Fibroblast of lung (primary cell): ENCODE data around the gene TRAPPC12. TPM values are rescaled to one million over a fixed set of nuclear protein-coding genes. Genes with fewer than 3 reads are reported as not detected.

Experiments used
- DNase-seq, 2 donors: peaks; one replicate each; pipeline versions ENCODE4 v3.0.0 to v3.0.0-alpha.2; 2010; ENCODE audit warnings: low read depth in 2 of 2
- H2AFZ ChIP-seq: 2 replicates; pipeline ENCODE4 v1.5.1; 2012; ENCODE audit warnings: low read length, control low read depth, inconsistent platforms
- H3K27ac ChIP-seq: 2 replicates; pipeline ENCODE4 v1.5.1; 2011; ENCODE audit warnings: low read length, control low read depth; ENCODE audit not compliant: insufficient read depth
- H3K27me3 ChIP-seq: 2 replicates; pipeline ENCODE4 v1.5.1; 2011; ENCODE audit warnings: mild to moderate bottlenecking, low read length; ENCODE audit not compliant: control insufficient read depth, insufficient read depth
- H3K36me3 ChIP-seq: 2 replicates; pipeline ENCODE4 v1.5.1; 2011; ENCODE audit warnings: low read length; ENCODE audit not compliant: control insufficient read depth, insufficient read depth
- H3K4me1 ChIP-seq: 2 replicates; pipeline ENCODE4 v1.5.1; 2011; ENCODE audit warnings: low read length; ENCODE audit not compliant: control insufficient read depth, insufficient read depth; ENCODE audit errors: extremely low read depth
- H3K4me2 ChIP-seq: 2 replicates; pipeline ENCODE4 v1.5.1; 2011; ENCODE audit warnings: low read length, control low read depth; ENCODE audit not compliant: insufficient read depth; ENCODE audit errors: extremely low read depth
- H3K4me3 ChIP-seq, 4 experiments: fragments of 200-600 bp in 1 of 4; sonication (generic) in 1 of 4; replicated peaks in 1 of 4; 2 replicates each; pipeline ENCODE4 v1.5.1; 2011 to 2016; ENCODE audit warnings: low read length in 4 of 4, low read depth in 3 of 4, mild to moderate bottlenecking in 3 of 4, control low read depth in 2 of 4, inconsistent platforms in 1 of 4, mixed read lengths in 1 of 4; ENCODE audit not compliant: insufficient read depth in 1 of 4; ENCODE audit errors: control extremely low read depth in 1 of 4
- H3K79me2 ChIP-seq: 2 replicates; pipeline ENCODE4 v1.5.1; 2012; ENCODE audit warnings: mild to moderate bottlenecking, low read length, inconsistent platforms; ENCODE audit not compliant: control insufficient read depth, insufficient read depth
- H3K9ac ChIP-seq: 2 replicates; pipeline ENCODE4 v1.5.1; 2011; ENCODE audit warnings: mild to moderate bottlenecking, low read length, control low read depth; ENCODE audit not compliant: insufficient read depth
- H3K9me3 ChIP-seq: 2 replicates; pipeline ENCODE4 v1.5.1; 2012; ENCODE audit warnings: low read depth, low read length; ENCODE audit not compliant: control insufficient read depth, insufficient read depth
- H4K20me1 ChIP-seq: 2 replicates; pipeline ENCODE4 v1.5.1; 2011; ENCODE audit warnings: low read length; ENCODE audit not compliant: control insufficient read depth, insufficient read depth; ENCODE audit errors: extremely low read depth
- EZH2 ChIP-seq: IDR thresholded peaks from 2 replicates; pipeline ENCODE4 v1.5.1; 2012; ENCODE audit warnings: low read length, control low read depth, mild to moderate bottlenecking; ENCODE audit errors: missing control alignments
- polyA plus RNA-seq, 2 donors: library from polyadenylated mRNA; depleted of rRNA in 1 of 2; stranded (reverse) in 1 of 2; unstranded in 1 of 2; fragments of >200 nt; gene quantifications; 2 replicates each; pipeline ENCODE4 v1.2.1, GENCODE V29; 2011 to 2012; ENCODE audit warnings: missing spikeins in 1 of 2
- total RNA-seq: library from RNA; depleted of rRNA; stranded (reverse); fragments of >200 nt; gene quantifications from 2 replicates; pipeline ENCODE4 v1.2.1, GENCODE V29; 2014
- TF ChIP-seq, protein P1 (sequence below), 2 donors: IDR thresholded peaks in 1 of 2; conservative IDR thresholded peaks in 1 of 2; 1 replicate in 1 of 2; 2 replicates in 1 of 2; pipeline ENCODE4 v1.5.1; 2011 to 2012; ENCODE audit warnings: low read length in 2 of 2, control low read depth in 1 of 2, inconsistent platforms in 1 of 2, low read depth in 1 of 2, mild to moderate bottlenecking in 1 of 2

Gene TRAPPC12
- total and polyA plus RNA-seq, 2 donors (not counting 1 experiment from before 2014, with no cell fraction given): 33.7 to 53.2 TPM

DNA sequence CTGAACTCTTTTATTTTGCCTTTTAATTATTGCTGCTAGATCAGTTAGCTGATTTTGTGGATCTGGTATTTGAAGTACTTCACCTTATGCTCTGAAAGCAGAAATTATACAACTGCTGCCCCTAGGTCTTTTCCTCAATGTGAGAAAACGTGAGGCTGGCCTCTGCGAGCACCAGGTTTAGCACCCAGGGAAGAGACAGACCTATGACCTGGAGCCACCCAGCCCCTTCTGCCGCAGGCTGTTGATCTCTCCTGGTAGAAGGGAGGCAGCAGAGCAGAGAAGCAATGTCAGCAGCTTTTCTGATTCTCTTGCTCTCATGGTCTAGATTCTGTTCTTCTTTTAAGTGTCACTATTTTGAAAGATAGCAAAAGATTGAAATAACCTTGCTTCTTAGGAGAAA lies 19.9 kb downstream of the TRAPPC12 start:
- H4K20me1 ChIP-seq: no peaks in the 10 kb centered on the region
- no peak overlapping the region for H3K9ac ChIP-seq
- TF ChIP-seq EZH2: no peak
- TF ChIP-seq, protein P1, sequence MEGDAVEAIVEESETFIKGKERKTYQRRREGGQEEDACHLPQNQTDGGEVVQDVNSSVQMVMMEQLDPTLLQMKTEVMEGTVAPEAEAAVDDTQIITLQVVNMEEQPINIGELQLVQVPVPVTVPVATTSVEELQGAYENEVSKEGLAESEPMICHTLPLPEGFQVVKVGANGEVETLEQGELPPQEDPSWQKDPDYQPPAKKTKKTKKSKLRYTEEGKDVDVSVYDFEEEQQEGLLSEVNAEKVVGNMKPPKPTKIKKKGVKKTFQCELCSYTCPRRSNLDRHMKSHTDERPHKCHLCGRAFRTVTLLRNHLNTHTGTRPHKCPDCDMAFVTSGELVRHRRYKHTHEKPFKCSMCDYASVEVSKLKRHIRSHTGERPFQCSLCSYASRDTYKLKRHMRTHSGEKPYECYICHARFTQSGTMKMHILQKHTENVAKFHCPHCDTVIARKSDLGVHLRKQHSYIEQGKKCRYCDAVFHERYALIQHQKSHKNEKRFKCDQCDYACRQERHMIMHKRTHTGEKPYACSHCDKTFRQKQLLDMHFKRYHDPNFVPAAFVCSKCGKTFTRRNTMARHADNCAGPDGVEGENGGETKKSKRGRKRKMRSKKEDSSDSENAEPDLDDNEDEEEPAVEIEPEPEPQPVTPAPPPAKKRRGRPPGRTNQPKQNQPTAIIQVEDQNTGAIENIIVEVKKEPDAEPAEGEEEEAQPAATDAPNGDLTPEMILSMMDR (conservative IDR thresholded peaks at IDR 0.05 in 1 of 2, IDR thresholded peaks at IDR 0.05 in 1 of 2; ENCODE audit: low read depth in 1 of 2, low read length in 2 of 2): no peak
- no peak overlapping the region for H3K4me3 ChIP-seq
- no peaks in the 10 kb centered on the region for H3K9me3 ChIP-seq
- DNase-seq: no peak
- peaks cover 9% of the 10 kb centered on the region for H3K36me3 ChIP-seq
- no peaks in the 10 kb centered on the region for H3K27me3 ChIP-seq
- H3K79me2 ChIP-seq: peaks cover 2% of the 10 kb centered on the region
- H3K4me2 ChIP-seq: no peak overlapping the region
- no peak overlapping the region for H3K27ac ChIP-seq
- no peak overlapping the region for H2AFZ ChIP-seq
- H3K4me1 ChIP-seq: no peaks in the 10 kb centered on the region

DNA sequence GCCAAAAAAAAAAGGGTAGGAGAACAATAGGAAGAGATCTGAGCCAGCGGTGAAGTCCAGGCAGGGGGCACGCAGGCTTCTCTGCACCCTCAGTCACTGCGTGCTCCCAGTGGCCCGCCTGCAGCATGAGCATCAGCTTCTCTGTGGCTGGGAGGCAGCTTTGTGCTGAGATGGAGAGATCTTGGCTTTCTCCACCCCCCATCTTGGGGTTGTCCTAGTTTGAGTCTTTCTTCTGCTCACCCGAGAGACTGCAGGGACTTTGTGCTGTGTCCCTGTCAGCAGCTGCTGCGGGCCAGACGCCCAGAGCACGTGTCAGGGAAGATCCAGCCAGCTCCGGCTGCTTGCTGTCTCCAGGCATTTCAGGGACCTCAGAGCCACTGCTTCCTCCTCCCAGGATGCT lies 20.3 kb downstream of the TRAPPC12 start:
- peaks cover 2% of the 10 kb centered on the region for H3K79me2 ChIP-seq
- H3K4me1 ChIP-seq: no peaks in the 10 kb centered on the region
- H4K20me1 ChIP-seq: no peaks in the 10 kb centered on the region
- H2AFZ ChIP-seq: no peak overlapping the region
- H3K27ac ChIP-seq: no peak overlapping the region
- no peak overlapping the region for H3K9ac ChIP-seq
- H3K36me3 ChIP-seq: peaks cover 9% of the 10 kb centered on the region
- H3K27me3 ChIP-seq: no peaks in the 10 kb centered on the region
- H3K4me3 ChIP-seq: no peak overlapping the region
- no peak for DNase-seq
- no peaks in the 10 kb centered on the region for H3K9me3 ChIP-seq
- H3K4me2 ChIP-seq: no peak overlapping the region
- no peak for TF ChIP-seq EZH2
- TF ChIP-seq, protein P1 (conservative IDR thresholded peaks at IDR 0.05 in 1 of 2, IDR thresholded peaks at IDR 0.05 in 1 of 2; ENCODE audit: low read depth in 1 of 2, low read length in 2 of 2): no peak

- H3K27me3 ChIP-seq: no peaks in the 10 kb centered on the region
- H3K9ac ChIP-seq: no peak overlapping the region
- H3K9me3 ChIP-seq: no peaks in the 10 kb centered on the region
- H3K79me2 ChIP-seq: no peaks in the 10 kb centered on the region
- no peak for TF ChIP-seq EZH2
- TF ChIP-seq, protein P1 (conservative IDR thresholded peaks at IDR 0.05 in 1 of 2, IDR thresholded peaks at IDR 0.05 in 1 of 2; ENCODE audit: low read depth in 1 of 2, low read length in 2 of 2): no peak
- no peaks in the 10 kb centered on the region for H3K4me1 ChIP-seq
- DNase-seq: no peak
- no peaks in the 10 kb centered on the region for H4K20me1 ChIP-seq
- no peak overlapping the region for H3K4me3 ChIP-seq
- H2AFZ ChIP-seq: no peak overlapping the region
- peaks cover 9% of the 10 kb centered on the region for H3K36me3 ChIP-seq
- H3K27ac ChIP-seq: no peak overlapping the region
- H3K4me2 ChIP-seq: no peak overlapping the region
Measured at GRCh38 chr2:3403587-3404334, 24.3 kb downstream of the TRAPPC12 start.
